HEK293T (cell line): ENCODE data around the gene DNAAF5.

Source experiments
- ARNT ChIP-seq: fragments of 450-650 bp; IDR thresholded peaks from 2 replicates; pipeline ENCODE4 v1.6.1; 2017; ENCODE audit warnings: mild to moderate bottlenecking
- CTBP1 ChIP-seq: fragments of 450-650 bp; IDR thresholded peaks from 2 replicates; pipeline ENCODE4 v1.6.1; 2016; ENCODE audit warnings: borderline replicate concordance
- ELF4 ChIP-seq: fragments of 450-650 bp; IDR thresholded peaks from 2 replicates; pipeline ENCODE4 v1.6.1; 2017; ENCODE audit warnings: antibody characterized with exemption
- FOXM1 ChIP-seq: fragments of 450-650 bp; IDR thresholded peaks from 2 replicates; pipeline ENCODE4 v1.6.1; 2017; ENCODE audit warnings: mild to moderate bottlenecking, borderline replicate concordance
- L3MBTL2 ChIP-seq: fragments of 450-650 bp; conservative IDR thresholded peaks from 2 replicates; pipeline ENCODE4 v1.6.1; 2016; ENCODE audit warnings: mild to moderate bottlenecking
- TARDBP ChIP-seq: fragments of 450-650 bp; IDR thresholded peaks from 2 replicates; pipeline ENCODE4 v1.6.1; 2016
- TF ChIP-seq, protein P1 (sequence below): fragments of 450-650 bp; IDR thresholded peaks from 2 replicates; pipeline ENCODE4 v1.6.1; 2016

DNA sequence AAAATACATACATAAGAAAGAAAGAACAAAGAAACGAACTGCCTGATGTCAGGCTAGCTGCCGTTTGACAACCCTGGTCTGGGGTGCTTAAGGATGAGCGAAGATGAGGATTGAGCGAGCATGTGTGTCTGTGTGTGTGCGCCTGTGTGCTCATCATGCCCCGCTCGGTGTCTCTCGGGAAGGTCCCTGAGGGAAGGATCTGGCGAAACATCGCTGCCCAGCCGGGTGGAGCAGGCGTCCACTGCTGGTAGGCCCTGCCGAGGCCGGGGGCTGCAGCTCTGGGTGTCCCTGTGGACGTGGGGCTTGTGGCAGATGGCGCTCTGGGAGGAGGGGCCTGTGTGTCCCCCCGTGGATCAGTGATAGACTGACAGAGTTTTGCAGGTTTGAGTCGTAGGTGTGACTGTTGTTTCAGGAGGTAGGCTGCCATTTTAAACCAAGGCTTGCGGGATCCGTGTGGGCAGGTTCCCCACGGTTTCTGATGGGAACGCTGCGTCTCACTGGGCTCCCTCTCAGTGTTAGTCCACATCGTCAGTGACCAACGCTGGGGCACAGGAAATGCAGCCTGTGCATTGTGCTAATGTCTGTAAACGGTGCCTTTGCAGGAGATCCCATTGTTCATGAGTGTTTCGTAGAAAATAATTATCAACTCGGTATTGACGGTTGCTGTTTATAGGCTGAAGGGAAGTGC lies 99.9 kb downstream of the DNAAF5 start:
- TF ChIP-seq ELF4 (no peak), ARNT (no peak), TARDBP (no peak), L3MBTL2 (no peak), CTBP1 (no peak), FOXM1 (no peak)
- TF ChIP-seq, protein P1, sequence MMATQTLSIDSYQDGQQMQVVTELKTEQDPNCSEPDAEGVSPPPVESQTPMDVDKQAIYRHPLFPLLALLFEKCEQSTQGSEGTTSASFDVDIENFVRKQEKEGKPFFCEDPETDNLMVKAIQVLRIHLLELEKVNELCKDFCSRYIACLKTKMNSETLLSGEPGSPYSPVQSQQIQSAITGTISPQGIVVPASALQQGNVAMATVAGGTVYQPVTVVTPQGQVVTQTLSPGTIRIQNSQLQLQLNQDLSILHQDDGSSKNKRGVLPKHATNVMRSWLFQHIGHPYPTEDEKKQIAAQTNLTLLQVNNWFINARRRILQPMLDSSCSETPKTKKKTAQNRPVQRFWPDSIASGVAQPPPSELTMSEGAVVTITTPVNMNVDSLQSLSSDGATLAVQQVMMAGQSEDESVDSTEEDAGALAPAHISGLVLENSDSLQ, result no peak
